Fibroblast of the aortic adventitia (primary cell): Measurements from ENCODE around the gene NCAPD3. TPM values are rescaled to one million over a fixed set of nuclear protein-coding genes. Genes with fewer than 3 reads are reported as not detected.

Experiments
- DNase-seq: peaks from one replicate; pipeline ENCODE4 v3.0.0-alpha.2; 2010; ENCODE audit warnings: low read depth
- H3K4me3 ChIP-seq: 2 replicates; pipeline ENCODE4 v1.5.1; 2011; ENCODE audit warnings: low read depth, mild to moderate bottlenecking, control low read depth, low read length, moderate library complexity
- CTCF ChIP-seq: IDR thresholded peaks from 2 replicates; pipeline ENCODE4 v1.5.1; 2011; ENCODE audit warnings: mild to moderate bottlenecking, low read length, control low read depth, inconsistent platforms; ENCODE audit not compliant: insufficient read depth
- total RNA-seq: library from RNA; depleted of rRNA; stranded (reverse); fragments of >200 nt; gene quantifications from 2 replicates; pipeline ENCODE4 v1.2.3, GENCODE V29; 2012; ENCODE audit warnings: low replicate concordance

Gene NCAPD3
- total RNA-seq, 1 donor = 29.7 TPM

DNA sequence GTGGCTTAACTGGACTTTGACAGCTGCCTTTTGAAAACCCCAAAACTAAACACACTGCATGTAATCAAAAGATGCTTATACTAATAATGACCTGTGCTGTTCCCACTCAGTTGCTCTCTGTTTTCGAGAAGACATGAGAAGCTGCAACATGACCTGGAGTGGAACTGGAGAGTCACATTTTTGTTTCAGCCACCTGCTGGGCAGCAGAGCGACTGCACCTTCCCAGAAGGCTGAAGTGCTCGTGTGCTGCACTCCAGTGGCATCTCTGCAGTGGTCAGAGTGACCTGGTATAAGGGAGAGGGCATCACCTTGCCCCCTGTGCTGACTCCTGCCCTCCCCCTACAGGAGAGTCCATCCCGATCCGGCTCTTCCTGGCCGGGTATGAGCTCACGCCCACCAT is 20.8 kb upstream of the NCAPD3 start:
- DNase-seq = no peak
- TF ChIP-seq CTCF = peak; percentile 40
- H3K4me3 ChIP-seq = no peak overlapping the region

DNA sequence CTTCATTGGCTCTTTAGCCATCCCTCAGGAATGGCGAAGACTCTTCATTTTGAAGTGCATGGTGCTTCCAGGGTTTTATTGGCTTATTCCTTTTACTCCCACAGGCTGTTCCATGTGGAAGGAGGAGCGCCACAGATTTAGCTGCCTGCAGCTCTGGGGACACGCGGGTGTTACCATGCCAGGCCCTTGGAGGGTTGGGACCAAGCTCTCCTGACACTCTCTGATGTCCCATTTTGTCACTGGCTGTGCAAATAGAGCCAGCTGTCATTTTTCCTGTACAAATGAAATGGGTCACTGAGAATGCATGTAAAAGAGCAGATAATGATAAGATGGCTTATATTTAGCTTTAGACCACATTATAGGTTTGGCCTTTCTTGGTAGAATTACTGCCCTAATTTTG is 20.1 kb upstream of the NCAPD3 start:
- TF ChIP-seq CTCF = no peak
- no peak for DNase-seq
- H3K4me3 ChIP-seq = no peak overlapping the region

DNA sequence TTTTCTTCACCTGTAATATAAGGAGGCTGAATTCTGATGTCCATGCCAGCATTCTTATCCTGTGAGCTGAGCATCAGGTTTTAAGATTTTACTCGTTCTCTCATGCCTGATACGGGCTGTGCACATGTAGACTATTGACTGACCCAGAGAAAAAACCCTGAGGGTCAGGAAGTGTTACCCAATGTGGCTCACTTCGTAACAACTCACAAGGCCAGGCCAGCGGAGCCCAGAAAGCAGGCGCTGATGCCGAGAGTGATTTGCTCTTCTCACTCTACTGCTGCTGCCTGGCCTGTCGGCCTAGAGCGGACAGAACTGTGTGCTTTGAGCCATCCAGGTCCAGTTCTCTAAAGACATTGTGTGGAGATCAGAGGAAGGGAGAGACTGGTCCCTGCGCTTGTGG is 18.6 kb upstream of the NCAPD3 start:
- TF ChIP-seq CTCF = no peak
- DNase-seq = no peak
- H3K4me3 ChIP-seq = no peak overlapping the region

DNA sequence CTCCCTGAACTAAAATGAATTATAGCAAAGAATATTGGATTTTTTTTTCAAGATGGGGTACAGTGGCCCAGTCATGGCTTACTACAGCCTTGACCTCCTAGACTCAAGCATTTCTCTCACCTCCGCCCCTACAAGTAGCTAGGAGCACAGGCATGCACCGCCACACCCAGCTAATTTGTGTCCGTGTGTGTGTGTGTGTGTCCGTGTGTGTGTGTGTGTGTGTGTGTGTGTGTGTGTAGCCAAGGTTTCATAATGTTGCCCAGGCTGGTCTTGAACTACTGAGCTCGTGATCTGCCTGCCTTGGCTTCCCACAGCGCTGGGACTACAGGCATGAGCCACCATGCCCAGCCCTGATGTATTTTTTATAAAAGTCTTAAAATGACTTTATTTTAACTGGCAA is 16.8 kb upstream of the NCAPD3 start:
- H3K4me3 ChIP-seq = no peak overlapping the region
- no peak for DNase-seq
- TF ChIP-seq CTCF = no peak

DNA sequence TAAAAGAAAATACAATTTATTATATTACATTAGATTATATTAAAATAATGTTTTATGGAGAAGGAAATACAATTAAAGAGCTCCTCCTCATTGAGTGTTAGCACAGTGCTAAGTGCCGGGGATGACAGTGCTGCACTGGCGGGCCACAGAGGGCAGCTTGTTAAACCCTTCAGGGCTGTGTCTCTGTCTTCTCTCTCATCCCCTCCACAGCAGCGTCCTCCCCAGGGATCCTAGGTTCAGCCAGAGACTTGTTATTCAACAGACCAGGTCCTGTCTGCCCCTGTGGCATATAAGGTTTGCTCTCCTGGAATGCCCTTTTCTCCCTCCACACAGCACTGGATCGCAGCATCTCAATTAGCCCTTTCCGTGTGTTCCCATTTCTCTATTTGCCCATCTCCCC is 15.2 kb upstream of the NCAPD3 start:
- no peak for DNase-seq
- no peak for TF ChIP-seq CTCF
- no peak overlapping the region for H3K4me3 ChIP-seq

- H3K4me3 ChIP-seq = no peak overlapping the region
- no peak for TF ChIP-seq CTCF
- DNase-seq = no peak
Measured at GRCh38 chr11:134237557-134237922, 13.8 kb upstream of the NCAPD3 start.

DNA sequence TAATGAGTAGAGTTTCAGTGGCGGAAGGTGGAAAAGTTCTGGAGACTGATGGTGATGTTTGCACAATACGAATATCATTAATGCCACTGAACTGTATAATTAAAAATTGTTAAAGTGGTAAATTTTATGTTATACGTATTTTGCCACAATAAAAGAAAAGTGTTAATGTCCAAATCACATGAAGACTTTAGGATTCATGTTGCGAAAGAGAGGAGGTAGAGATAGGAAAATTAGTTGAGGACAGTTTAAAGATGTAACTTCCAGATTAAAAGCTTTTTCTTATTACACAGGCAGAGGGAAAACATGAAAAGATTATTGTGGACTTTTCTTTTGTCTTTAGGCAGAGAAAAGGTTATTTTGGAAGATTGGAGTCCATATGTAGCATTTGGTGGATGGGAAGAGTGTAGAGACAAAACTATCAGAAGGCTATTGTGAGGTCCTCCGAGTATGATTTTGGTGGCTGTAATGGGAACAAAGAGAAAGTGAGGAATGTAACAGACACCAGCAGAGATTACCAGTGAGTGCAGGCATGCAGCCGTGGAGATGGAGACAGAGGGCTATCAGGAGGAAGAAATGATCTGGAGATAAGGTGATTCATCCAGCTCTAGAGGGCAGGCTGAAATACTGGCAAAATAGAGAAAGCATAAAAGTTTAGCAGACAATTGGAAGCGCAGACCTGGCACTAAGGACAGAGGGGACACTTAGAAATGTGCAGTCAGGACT is 13.2 kb upstream of the NCAPD3 start:
- DNase-seq = no peak
- no peak overlapping the region for H3K4me3 ChIP-seq
- TF ChIP-seq CTCF = no peak
